Middle frontal gyrus (tissue), 1 donor: ENCODE measurements around the gene S100A12.
"Not testable (repeated sequence)": the region's sequence is repeated elsewhere in the genome, so short reads cannot be mapped to it uniquely, and the experiment has no call there.

Experiments
- DNase-seq: peaks from one replicate; pipeline ENCODE4 v3.0.0-alpha.2; 2015; ENCODE audit warnings: low spot score; ENCODE audit errors: extremely low spot score

The S100A12 gene

GRCh38 chr1:153353226-153353947 lies 22.0 kb downstream of the S100A12 start:
- no peak for DNase-seq

GRCh38 chr1:153352523-153352922 lies 22.9 kb downstream of the S100A12 start:
- DNase-seq: peak; percentile 32

GRCh38 chr1:153350321-153350957 lies 25.0 kb downstream of the S100A12 start:
- DNase-seq: no peak

GRCh38 chr1:153349363-153350320 lies 25.8 kb downstream of the S100A12 start:
- DNase-seq: no peak

GRCh38 chr1:153348511-153349362 lies 26.7 kb downstream of the S100A12 start, which contains the start of gene PGLYRP4:
Gene PGLYRP4, minus strand, starts transcription at chr1:153348841. Its CDS starts 909 bp downstream, at chr1:153347932.
- DNase-seq: no peak

- no peak for DNase-seq
Observed at GRCh38 chr1:153347856-153348255, 27.6 kb downstream of the S100A12 start.

GRCh38 chr1:153347049-153347448 lies 28.4 kb downstream of the S100A12 start:
- not testable (repeated sequence) for DNase-seq

- DNase-seq: no peak
Observed at GRCh38 chr1:153346077-153346723, 29.2 kb downstream of the S100A12 start.

GRCh38 chr1:153345187-153346076 lies 30.0 kb downstream of the S100A12 start:
- no peak for DNase-seq

GRCh38 chr1:153344718-153345025 lies 30.7 kb downstream of the S100A12 start:
- no peak for DNase-seq

GRCh38 chr1:153343811-153344717 lies 31.4 kb downstream of the S100A12 start:
- DNase-seq: no peak

- no peak for DNase-seq
Observed at GRCh38 chr1:153343040-153343681, 32.3 kb downstream of the S100A12 start.

- no peak for DNase-seq
Observed at GRCh38 chr1:153342178-153342577, 33.2 kb downstream of the S100A12 start.

- no peak for DNase-seq
Observed at GRCh38 chr1:153341431-153341934, 33.9 kb downstream of the S100A12 start.

GRCh38 chr1:153340356-153340755 lies 35.1 kb downstream of the S100A12 start:
- DNase-seq: no peak

- DNase-seq: no peak
Observed at GRCh38 chr1:153339802-153340201, 35.6 kb downstream of the S100A12 start.

GRCh38 chr1:153337980-153338853 lies 37.2 kb downstream of the S100A12 start:
- DNase-seq: no peak
